Type B pancreatic cell (in vitro differentiated cells): ENCODE data around the gene MFSD6. TPM values are rescaled to one million over a fixed set of nuclear protein-coding genes. Genes with fewer than 3 reads are reported as not detected.

Experiments used
- DNase-seq: peaks from one replicate; pipeline ENCODE4 v3.0.0; 2021; ENCODE audit warnings: mixed read lengths; ENCODE audit not compliant: unreplicated experiment; ENCODE audit errors: extremely low spot score
- H3K27ac Mint-ChIP-seq: 2 replicates; pipeline ENCODE4 v1.8.0; 2021; ENCODE audit warnings: mild to moderate bottlenecking, mixed read lengths
- H3K27me3 Mint-ChIP-seq: 2 replicates; pipeline ENCODE4 v1.8.0; 2021; ENCODE audit warnings: mixed read lengths
- H3K36me3 Mint-ChIP-seq: 2 replicates; pipeline ENCODE4 v1.8.0; 2021; ENCODE audit warnings: mixed read lengths
- H3K4me1 Mint-ChIP-seq: one replicate; pipeline ENCODE4 v1.8.0; 2021; ENCODE audit warnings: mixed read lengths; ENCODE audit not compliant: unreplicated experiment
- H3K4me3 Mint-ChIP-seq: 2 replicates; pipeline ENCODE4 v1.8.0; 2021; ENCODE audit warnings: mild to moderate bottlenecking, mixed read lengths
- H3K9me3 Mint-ChIP-seq: 2 replicates; pipeline ENCODE4 v1.8.0; 2021; ENCODE audit warnings: mixed read lengths
- total RNA-seq: library from RNA; stranded (reverse); gene quantifications from 2 replicates; pipeline ENCODE4 v1.2.1, GENCODE V29; 2021; ENCODE audit warnings: low replicate concordance
- TF ChIP-seq, protein P1 (sequence below): fragments of 200-600 bp; sonication (generic); conservative IDR thresholded peaks from 2 replicates; pipeline ENCODE4 v1.5.0; 2021; ENCODE audit warnings: antibody characterized with exemption, mild to moderate bottlenecking

MFSD6 gene
- total RNA-seq, 1 donor from 2014 or later, result 15.2 TPM

DNA sequence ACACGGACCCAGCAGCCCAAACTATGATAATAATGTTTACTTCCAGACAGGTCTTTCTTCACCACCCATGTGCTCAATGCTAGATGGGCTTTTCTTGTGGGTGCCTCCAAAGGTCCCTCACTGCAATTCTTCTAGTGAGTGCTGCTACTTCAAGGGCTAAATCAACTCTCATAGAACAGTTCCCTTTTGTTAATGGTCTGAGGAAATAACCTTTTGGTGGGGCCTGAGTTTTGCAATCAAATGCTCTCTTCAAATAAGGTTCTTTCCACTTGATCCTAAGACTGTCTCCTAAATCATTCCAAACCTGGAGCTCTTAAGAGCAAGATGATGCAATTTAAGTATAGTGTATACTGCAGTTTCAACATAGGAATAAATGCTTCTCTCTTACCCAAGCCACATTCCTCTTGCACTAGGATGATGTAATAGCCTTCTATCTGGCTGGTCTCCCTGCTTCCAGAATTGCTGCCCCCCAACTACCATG, 120.4 kb downstream of the MFSD6 start:
- TF ChIP-seq, protein P1, sequence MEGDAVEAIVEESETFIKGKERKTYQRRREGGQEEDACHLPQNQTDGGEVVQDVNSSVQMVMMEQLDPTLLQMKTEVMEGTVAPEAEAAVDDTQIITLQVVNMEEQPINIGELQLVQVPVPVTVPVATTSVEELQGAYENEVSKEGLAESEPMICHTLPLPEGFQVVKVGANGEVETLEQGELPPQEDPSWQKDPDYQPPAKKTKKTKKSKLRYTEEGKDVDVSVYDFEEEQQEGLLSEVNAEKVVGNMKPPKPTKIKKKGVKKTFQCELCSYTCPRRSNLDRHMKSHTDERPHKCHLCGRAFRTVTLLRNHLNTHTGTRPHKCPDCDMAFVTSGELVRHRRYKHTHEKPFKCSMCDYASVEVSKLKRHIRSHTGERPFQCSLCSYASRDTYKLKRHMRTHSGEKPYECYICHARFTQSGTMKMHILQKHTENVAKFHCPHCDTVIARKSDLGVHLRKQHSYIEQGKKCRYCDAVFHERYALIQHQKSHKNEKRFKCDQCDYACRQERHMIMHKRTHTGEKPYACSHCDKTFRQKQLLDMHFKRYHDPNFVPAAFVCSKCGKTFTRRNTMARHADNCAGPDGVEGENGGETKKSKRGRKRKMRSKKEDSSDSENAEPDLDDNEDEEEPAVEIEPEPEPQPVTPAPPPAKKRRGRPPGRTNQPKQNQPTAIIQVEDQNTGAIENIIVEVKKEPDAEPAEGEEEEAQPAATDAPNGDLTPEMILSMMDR, result no peak
- Mint-ChIP-seq H3K4me3 (no peak overlapping the region), H3K27ac (no peak overlapping the region), H3K36me3 (no peaks in the 10 kb centered on the region), H3K27me3 (no peaks in the 10 kb centered on the region), H3K9me3 (no peaks in the 10 kb centered on the region), H3K4me1 (peaks cover 3% of the 10 kb centered on the region)
- DNase-seq, result no peak

- H3K27me3 Mint-ChIP-seq, result no peaks in the 10 kb centered on the region
- peaks cover 3% of the 10 kb centered on the region for H3K4me1 Mint-ChIP-seq
- no peaks in the 10 kb centered on the region for H3K9me3 Mint-ChIP-seq
- no peak overlapping the region for H3K27ac Mint-ChIP-seq
- TF ChIP-seq, protein P1, result no peak
- no peaks in the 10 kb centered on the region for H3K36me3 Mint-ChIP-seq
- H3K4me3 Mint-ChIP-seq, result no peak overlapping the region
- no peak for DNase-seq
These were observed 121.5 kb downstream of the MFSD6 start for GRCh38 chr2:190529486-190530247.

- Mint-ChIP-seq H3K27ac (peak overlapping the region; percentile 76), H3K27me3 (no peaks in the 10 kb centered on the region), H3K36me3 (no peaks in the 10 kb centered on the region), H3K4me3 (peak overlapping the region; percentile 6), H3K9me3 (no peaks in the 10 kb centered on the region), H3K4me1 (peaks cover 3% of the 10 kb centered on the region)
- no peak for DNase-seq
- TF ChIP-seq, protein P1, result no peak
These were observed 122.2 kb downstream of the MFSD6 start for GRCh38 chr2:190530248-190530900.

- Mint-ChIP-seq H3K27ac (peak overlapping the region; percentile 8), H3K27me3 (no peaks in the 10 kb centered on the region), H3K4me1 (peaks cover 12% of the 10 kb centered on the region), H3K4me3 (no peak overlapping the region), H3K36me3 (peaks cover 3% of the 10 kb centered on the region), H3K9me3 (no peaks in the 10 kb centered on the region)
- TF ChIP-seq, protein P1, result no peak
- DNase-seq, result no peak
These were observed 124.4 kb downstream of the MFSD6 start for GRCh38 chr2:190532581-190532980.

GRCh38 chr2:190533175-190533967, 125.2 kb downstream of the MFSD6 start:
- peak overlapping the region; percentile 88 for H3K27ac Mint-ChIP-seq
- H3K4me3 Mint-ChIP-seq, result peak overlapping the region; percentile 94
- TF ChIP-seq, protein P1, result no peak
- H3K36me3 Mint-ChIP-seq, result peaks cover 7% of the 10 kb centered on the region
- no peaks in the 10 kb centered on the region for H3K9me3 Mint-ChIP-seq
- peaks cover 12% of the 10 kb centered on the region for H3K4me1 Mint-ChIP-seq
- H3K27me3 Mint-ChIP-seq, result no peaks in the 10 kb centered on the region
- no peak for DNase-seq
